Stimulated activated naive CD8-positive, alpha-beta T cell treated with anti-CD3 and anti-CD28 coated beads, Interleukin-15, Interleukin-2, amounts not matched to agents 100 ng/mL and 50 ng/mL, for 24 hours (primary cell): ENCODE measurements around the gene RHOBTB3.

Experiments
- H3K27ac Mint-ChIP-seq: one replicate; pipeline ENCODE4 v1.8.0; 2021; ENCODE audit warnings: mild to moderate bottlenecking, mixed read lengths
- H3K27me3 Mint-ChIP-seq: one replicate; pipeline ENCODE4 v1.8.0; 2021; ENCODE audit warnings: mixed read lengths
- H3K36me3 Mint-ChIP-seq: one replicate; pipeline ENCODE4 v1.8.0; 2021; ENCODE audit warnings: low read depth, mixed read lengths
- H3K4me1 Mint-ChIP-seq: one replicate; pipeline ENCODE4 v1.8.0; 2021; ENCODE audit warnings: low read depth, mixed read lengths
- H3K4me3 Mint-ChIP-seq: one replicate; pipeline ENCODE4 v1.8.0; 2021; ENCODE audit warnings: mild to moderate bottlenecking, mixed read lengths
- H3K9me3 Mint-ChIP-seq: one replicate; pipeline ENCODE4 v1.8.0; 2021; ENCODE audit warnings: mixed read lengths

Gene RHOBTB3

GRCh38 chr5:95723632-95724369, 7.3 kb upstream of the RHOBTB3 start:
- Mint-ChIP-seq H3K4me1 (peaks cover 14% of the 10 kb centered on the region), H3K9me3 (no peaks in the 10 kb centered on the region), H3K4me3 (no peak overlapping the region), H3K27me3 (peaks cover 22% of the 10 kb centered on the region), H3K27ac (no peak overlapping the region), H3K36me3 (no peaks in the 10 kb centered on the region)

GRCh38 chr5:95725071-95725820, 5.9 kb upstream of the RHOBTB3 start:
- Mint-ChIP-seq H3K27me3 (peaks cover 26% of the 10 kb centered on the region), H3K4me1 (peaks cover 27% of the 10 kb centered on the region)

GRCh38 chr5:95725937-95726810, 5.0 kb upstream of the RHOBTB3 start:
- Mint-ChIP-seq H3K4me1 (peaks cover 33% of the 10 kb centered on the region), H3K27ac (no peak overlapping the region), H3K4me3 (no peak overlapping the region), H3K9me3 (no peaks in the 10 kb centered on the region), H3K27me3 (peaks cover 30% of the 10 kb centered on the region), H3K36me3 (no peaks in the 10 kb centered on the region)

More at GRCh38 chr5:95725071-95725820, 5.9 kb upstream of the RHOBTB3 start:
- Mint-ChIP-seq H3K36me3 (no peaks in the 10 kb centered on the region), H3K4me3 (no peak overlapping the region), H3K9me3 (no peaks in the 10 kb centered on the region), H3K27ac (no peak overlapping the region)

- Mint-ChIP-seq H3K27me3 (peaks cover 31% of the 10 kb centered on the region), H3K27ac (no peak overlapping the region), H3K36me3 (no peaks in the 10 kb centered on the region), H3K4me1 (peaks cover 39% of the 10 kb centered on the region), H3K4me3 (no peak overlapping the region), H3K9me3 (no peaks in the 10 kb centered on the region)
Measured at GRCh38 chr5:95726811-95727763, 4.0 kb upstream of the RHOBTB3 start.

GRCh38 chr5:95727764-95728191, 3.4 kb upstream of the RHOBTB3 start:
- peaks cover 38% of the 10 kb centered on the region for H3K27me3 Mint-ChIP-seq
- H3K27ac Mint-ChIP-seq = no peak overlapping the region
- no peak overlapping the region for H3K4me3 Mint-ChIP-seq
- H3K4me1 Mint-ChIP-seq = peaks cover 42% of the 10 kb centered on the region
- no peaks in the 10 kb centered on the region for H3K36me3 Mint-ChIP-seq
- no peaks in the 10 kb centered on the region for H3K9me3 Mint-ChIP-seq

GRCh38 chr5:95728494-95729114, 2.5 kb upstream of the RHOBTB3 start:
- Mint-ChIP-seq H3K9me3 (no peaks in the 10 kb centered on the region), H3K4me3 (no peak overlapping the region), H3K36me3 (no peaks in the 10 kb centered on the region), H3K27ac (peak overlapping the region; percentile 3), H3K27me3 (peaks cover 47% of the 10 kb centered on the region), H3K4me1 (peaks cover 42% of the 10 kb centered on the region)

GRCh38 chr5:95729115-95730010, 1.8 kb upstream of the RHOBTB3 start:
- no peaks in the 10 kb centered on the region for H3K9me3 Mint-ChIP-seq
- H3K36me3 Mint-ChIP-seq = no peaks in the 10 kb centered on the region
- H3K4me3 Mint-ChIP-seq = no peak overlapping the region
- peaks cover 53% of the 10 kb centered on the region for H3K27me3 Mint-ChIP-seq
- H3K4me1 Mint-ChIP-seq = peaks cover 42% of the 10 kb centered on the region
- H3K27ac Mint-ChIP-seq = no peak overlapping the region

- Mint-ChIP-seq H3K36me3 (no peaks in the 10 kb centered on the region), H3K4me3 (peak overlapping the region; percentile 75), H3K4me1 (peaks cover 42% of the 10 kb centered on the region), H3K9me3 (no peaks in the 10 kb centered on the region), H3K27me3 (peaks cover 58% of the 10 kb centered on the region), H3K27ac (no peak overlapping the region)
Measured at GRCh38 chr5:95730011-95730700, 980 bp upstream of the RHOBTB3 start.

GRCh38 chr5:95731571-95732554, 727 bp downstream of the RHOBTB3 start:
- Mint-ChIP-seq H3K4me3 (peak overlapping the region; percentile 82), H3K4me1 (peaks cover 35% of the 10 kb centered on the region), H3K27me3 (peaks cover 59% of the 10 kb centered on the region), H3K27ac (peak overlapping the region; percentile 65), H3K36me3 (no peaks in the 10 kb centered on the region), H3K9me3 (no peaks in the 10 kb centered on the region)

- Mint-ChIP-seq H3K27me3 (peaks cover 58% of the 10 kb centered on the region), H3K36me3 (no peaks in the 10 kb centered on the region), H3K27ac (no peak overlapping the region), H3K4me1 (peaks cover 35% of the 10 kb centered on the region), H3K4me3 (no peak overlapping the region), H3K9me3 (no peaks in the 10 kb centered on the region)
Measured at GRCh38 chr5:95733107-95733665, 2.0 kb downstream of the RHOBTB3 start.

GRCh38 chr5:95734187-95734586, 3.1 kb downstream of the RHOBTB3 start:
- Mint-ChIP-seq H3K4me1 (peaks cover 25% of the 10 kb centered on the region), H3K27ac (no peak overlapping the region)

More at GRCh38 chr5:95734187-95734586, 3.1 kb downstream of the RHOBTB3 start:
- Mint-ChIP-seq H3K27me3 (peaks cover 57% of the 10 kb centered on the region), H3K9me3 (no peaks in the 10 kb centered on the region), H3K36me3 (no peaks in the 10 kb centered on the region), H3K4me3 (no peak overlapping the region)
